22Rv1 (cell line): Measurements from ENCODE around the gene GFPT2.

Experiments used
- H3K27ac ChIP-seq: fragments of 450-650 bp; 2 replicates; pipeline ENCODE4 v1.5.1; 2017
- ZFX ChIP-seq: fragments of 450-650 bp; IDR thresholded peaks from 2 replicates; pipeline ENCODE4 v1.6.1; 2017; ENCODE audit warnings: antibody characterized with exemption, borderline replicate concordance
- TF ChIP-seq, protein P1 (sequence below): fragments of 450-650 bp; IDR thresholded peaks from 2 replicates; pipeline ENCODE4 v1.5.1; 2017; ENCODE audit warnings: mild to moderate bottlenecking

GFPT2 gene

GRCh38 chr5:180360078-180360957 lies 7.2 kb upstream of the GFPT2 start:
- TF ChIP-seq, protein P1, sequence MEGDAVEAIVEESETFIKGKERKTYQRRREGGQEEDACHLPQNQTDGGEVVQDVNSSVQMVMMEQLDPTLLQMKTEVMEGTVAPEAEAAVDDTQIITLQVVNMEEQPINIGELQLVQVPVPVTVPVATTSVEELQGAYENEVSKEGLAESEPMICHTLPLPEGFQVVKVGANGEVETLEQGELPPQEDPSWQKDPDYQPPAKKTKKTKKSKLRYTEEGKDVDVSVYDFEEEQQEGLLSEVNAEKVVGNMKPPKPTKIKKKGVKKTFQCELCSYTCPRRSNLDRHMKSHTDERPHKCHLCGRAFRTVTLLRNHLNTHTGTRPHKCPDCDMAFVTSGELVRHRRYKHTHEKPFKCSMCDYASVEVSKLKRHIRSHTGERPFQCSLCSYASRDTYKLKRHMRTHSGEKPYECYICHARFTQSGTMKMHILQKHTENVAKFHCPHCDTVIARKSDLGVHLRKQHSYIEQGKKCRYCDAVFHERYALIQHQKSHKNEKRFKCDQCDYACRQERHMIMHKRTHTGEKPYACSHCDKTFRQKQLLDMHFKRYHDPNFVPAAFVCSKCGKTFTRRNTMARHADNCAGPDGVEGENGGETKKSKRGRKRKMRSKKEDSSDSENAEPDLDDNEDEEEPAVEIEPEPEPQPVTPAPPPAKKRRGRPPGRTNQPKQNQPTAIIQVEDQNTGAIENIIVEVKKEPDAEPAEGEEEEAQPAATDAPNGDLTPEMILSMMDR: no peak
- TF ChIP-seq ZFX: no peak
- H3K27ac ChIP-seq: no peak overlapping the region

- TF ChIP-seq, protein P1: no peak
- TF ChIP-seq ZFX: no peak
- no peak overlapping the region for H3K27ac ChIP-seq
These were observed 5.6 kb upstream of the GFPT2 start for GRCh38 chr5:180358694-180359093.

GRCh38 chr5:180358179-180358578 lies 5.0 kb upstream of the GFPT2 start:
- no peak overlapping the region for H3K27ac ChIP-seq
- TF ChIP-seq ZFX: no peak
- TF ChIP-seq, protein P1: no peak

GRCh38 chr5:180354966-180355365 lies 1.8 kb upstream of the GFPT2 start:
- TF ChIP-seq ZFX: no peak
- TF ChIP-seq, protein P1: no peak
- no peak overlapping the region for H3K27ac ChIP-seq

DNA sequence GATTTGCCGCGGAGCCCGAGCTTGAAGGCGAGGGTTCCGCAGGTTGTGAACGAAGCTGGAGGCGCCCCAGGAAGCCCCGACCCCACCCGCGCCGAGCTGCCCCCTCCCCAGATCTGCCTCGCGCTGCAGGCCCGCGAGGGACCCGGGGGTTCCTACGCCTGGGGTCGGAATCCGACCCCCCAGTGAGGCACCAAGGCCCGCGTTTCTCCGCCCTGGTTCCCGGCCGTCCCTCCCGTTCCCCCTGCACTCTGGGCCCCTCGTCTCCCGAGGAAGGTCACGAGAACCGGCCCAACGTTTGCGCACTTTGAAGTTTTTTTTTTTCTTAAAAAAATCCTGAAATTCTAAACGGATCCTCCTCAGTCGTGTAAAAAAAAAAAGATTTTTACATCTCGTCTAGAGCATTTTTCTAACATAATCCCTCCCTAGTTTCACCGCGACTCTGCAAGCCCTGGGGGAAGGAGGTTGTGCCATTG lies 880 bp upstream of the GFPT2 start:
- no peak overlapping the region for H3K27ac ChIP-seq
- no peak for TF ChIP-seq ZFX
- TF ChIP-seq, protein P1: no peak

- H3K27ac ChIP-seq: no peak overlapping the region
These were observed 754 bp downstream of the GFPT2 start for GRCh38 chr5:180352116-180353047.

More at GRCh38 chr5:180352116-180353047, 754 bp downstream of the GFPT2 start:
- TF ChIP-seq, protein P1: no peak
- no peak for TF ChIP-seq ZFX
